Colonic mucosa (tissue), 4 donors: ENCODE data around the gene ANKRD17. TPM values are rescaled to one million over a fixed set of nuclear protein-coding genes. Genes with fewer than 3 reads are reported as not detected.

Experiments used
- DNase-seq: peaks from one replicate; pipeline ENCODE4 v3.0.0-alpha.2; 2020
- H3K27ac ChIP-seq: fragments of 200-600 bp; one replicate; pipeline ENCODE4 v1.8.0; 2021
- H3K27me3 ChIP-seq: fragments of 200-600 bp; one replicate; pipeline ENCODE4 v1.8.0; 2021
- H3K36me3 ChIP-seq: fragments of 200-600 bp; one replicate; pipeline ENCODE4 v1.8.0; 2021
- H3K4me1 ChIP-seq: fragments of 200-600 bp; one replicate; pipeline ENCODE4 v1.8.0; 2021; ENCODE audit warnings: mild to moderate bottlenecking
- H3K4me3 ChIP-seq: fragments of 200-600 bp; one replicate; pipeline ENCODE4 v1.8.0; 2021
- H3K9ac ChIP-seq, 2 donors: one replicate each; pipeline ENCODE4 v1.7.0; 2013; ENCODE audit warnings: control low read depth in 2 of 2, low read depth in 2 of 2, low read length in 2 of 2
- H3K9me3 ChIP-seq: fragments of 200-600 bp; one replicate; pipeline ENCODE4 v1.8.0; 2021
- CTCF ChIP-seq: fragments of 200-600 bp; IDR thresholded peaks from one replicate; pipeline ENCODE4 v1.8.0; 2022; ENCODE audit warnings: antibody characterized with exemption, mild to moderate bottlenecking
- intact Hi-C: fragments of 100-400 bp; cut with DNase I; formaldehyde crosslinking; loops from one replicate; pipeline ENCODE4 v1.14.1; 2022
- total RNA-seq, 2 donors: library from RNA; stranded (reverse); fragmentation: NEBNext Ultra II Directional in 1 of 2; extraction: Animal tissue kit (Norgen Biotek cat#: 25700) in 1 of 2; gene quantifications; one replicate each; pipeline ENCODE4 v1.2.1, GENCODE V29; 2021
- donor health status: healthy.
- donor health status: DM: no; HTN: no; CAD: no.
- donor health status: DM: no; HTN: no; CAD: no.

ANKRD17 gene
- total RNA-seq, 2 donors from 2014 or later: 51.5 to 59.2 TPM

GRCh38 chr4:73251384-73251783 is 7.2 kb downstream of the ANKRD17 start:
- intact Hi-C loops: loop anchor here (10.0 kb wide), 1 partner anchor 107 kb away; no protein-coding TSS in a partner anchor
- no peak for TF ChIP-seq CTCF
- Histone ChIP-seq H3K36me3 (no peaks in the 10 kb centered on the region), H3K9me3 (no peaks in the 10 kb centered on the region), H3K27me3 (no peaks in the 10 kb centered on the region), H3K4me1 (peaks cover 4% of the 10 kb centered on the region), H3K9ac (no peak overlapping the region), H3K27ac (no peak overlapping the region), H3K4me3 (no peak overlapping the region)
- DNase-seq: no peak

GRCh38 chr4:73250642-73251041 is 8.0 kb downstream of the ANKRD17 start:
- no peaks in the 10 kb centered on the region for H3K9me3 ChIP-seq

GRCh38 chr4:73248821-73249220 is 9.8 kb downstream of the ANKRD17 start:
- no peak overlapping the region for H3K4me3 ChIP-seq
- H3K36me3 ChIP-seq: no peaks in the 10 kb centered on the region
- H3K4me1 ChIP-seq: no peaks in the 10 kb centered on the region
- no peak for DNase-seq
- intact Hi-C loops: no loop called here
- TF ChIP-seq CTCF: no peak
- H3K27me3 ChIP-seq: no peaks in the 10 kb centered on the region
- no peak overlapping the region for H3K9ac ChIP-seq
- H3K9me3 ChIP-seq: no peaks in the 10 kb centered on the region
- no peak overlapping the region for H3K27ac ChIP-seq

More at GRCh38 chr4:73250642-73251041, 8.0 kb downstream of the ANKRD17 start:
- TF ChIP-seq CTCF: no peak
- Histone ChIP-seq H3K4me1 (peaks cover 4% of the 10 kb centered on the region), H3K27me3 (no peaks in the 10 kb centered on the region), H3K36me3 (no peaks in the 10 kb centered on the region), H3K4me3 (no peak overlapping the region), H3K9ac (no peak overlapping the region), H3K27ac (no peak overlapping the region)
- intact Hi-C loops: loop anchor here (10.0 kb wide), 1 partner anchor 106 kb away; no protein-coding TSS in a partner anchor
- DNase-seq: no peak

GRCh38 chr4:73248416-73248815 is 10.2 kb downstream of the ANKRD17 start:
- no peak for DNase-seq
- Histone ChIP-seq H3K4me3 (no peak overlapping the region), H3K4me1 (no peaks in the 10 kb centered on the region), H3K9ac (no peak overlapping the region), H3K9me3 (no peaks in the 10 kb centered on the region), H3K27ac (no peak overlapping the region), H3K36me3 (no peaks in the 10 kb centered on the region), H3K27me3 (no peaks in the 10 kb centered on the region)
- no peak for TF ChIP-seq CTCF
- intact Hi-C loops: no loop called here

GRCh38 chr4:73247100-73247499 is 11.5 kb downstream of the ANKRD17 start:
- H3K9ac ChIP-seq: no peak overlapping the region
- intact Hi-C loops: no loop called here
- H3K27me3 ChIP-seq: no peaks in the 10 kb centered on the region
- no peaks in the 10 kb centered on the region for H3K9me3 ChIP-seq
- H3K27ac ChIP-seq: no peak overlapping the region
- no peaks in the 10 kb centered on the region for H3K36me3 ChIP-seq
- DNase-seq: no peak
- no peaks in the 10 kb centered on the region for H3K4me1 ChIP-seq
- no peak for TF ChIP-seq CTCF
- no peak overlapping the region for H3K4me3 ChIP-seq
